ENCODE measurements around the gene PTPRO.

The PTPRO gene

DNA sequence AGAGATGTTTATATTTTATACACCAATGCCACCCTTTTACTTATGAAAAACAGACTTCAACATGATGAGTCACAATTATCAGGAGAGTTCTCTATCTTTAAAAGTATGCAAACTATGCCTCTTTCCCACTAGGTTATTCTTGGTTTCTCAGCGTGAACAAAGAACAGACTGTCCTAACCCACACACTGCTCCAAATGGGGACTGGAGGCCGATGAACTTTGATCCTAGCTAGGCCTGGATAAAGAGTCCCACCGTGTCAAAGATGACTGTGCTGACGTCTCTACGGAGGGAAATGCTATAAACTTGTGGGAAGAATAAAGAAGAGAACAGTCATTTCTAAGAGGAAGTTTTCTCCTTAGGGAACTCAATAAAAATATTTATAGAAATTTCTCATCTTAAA lies 306.8 kb downstream of the PTPRO start:
- Mint-ChIP-seq H3K9me3 (no peaks in the 10 kb centered on the region), H3K27ac (no peak overlapping the region), H3K27me3 (peaks cover 15 to 19% of the 10 kb centered on the region in 2 donors), H3K4me1 (ENCODE audit: low read depth in 2 of 2) (no peaks in the 10 kb centered on the region), H3K36me3 (ENCODE audit: insufficient read depth) (no peaks in the 10 kb centered on the region), H3K4me3 (no peak overlapping the region)
- ATAC-seq (replicated peaks) (no peak), DNase-seq (no peak)

DNA sequence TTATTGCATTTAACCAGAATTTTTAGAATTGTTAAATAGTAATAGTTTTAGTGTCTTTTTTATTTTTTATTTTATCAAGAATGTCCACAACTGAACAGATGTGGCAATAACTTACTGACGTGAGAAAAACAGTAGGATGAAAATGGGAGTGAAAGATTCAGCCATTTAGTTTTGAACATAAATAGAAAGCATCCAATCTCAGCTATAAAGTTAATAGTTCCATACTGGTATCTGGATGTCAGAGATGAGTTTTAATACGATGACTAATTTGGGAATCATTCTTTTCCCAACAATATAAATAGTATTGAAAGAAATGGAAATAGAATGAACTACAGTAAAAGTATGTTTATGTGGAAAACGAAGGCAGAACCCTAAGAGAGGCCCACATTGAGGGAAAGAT lies 307.5 kb downstream of the PTPRO start:
- H3K27me3 Mint-ChIP-seq = peaks cover 15 to 19% of the 10 kb centered on the region in 2 donors
- DNase-seq = no peak
- no peak overlapping the region for H3K27ac Mint-ChIP-seq
- H3K36me3 Mint-ChIP-seq (ENCODE audit: insufficient read depth) = no peaks in the 10 kb centered on the region
- H3K9me3 Mint-ChIP-seq = no peaks in the 10 kb centered on the region
- H3K4me1 Mint-ChIP-seq (ENCODE audit: low read depth in 2 of 2) = no peaks in the 10 kb centered on the region
- ATAC-seq (replicated peaks) = no peak
- no peak overlapping the region for H3K4me3 Mint-ChIP-seq

DNA sequence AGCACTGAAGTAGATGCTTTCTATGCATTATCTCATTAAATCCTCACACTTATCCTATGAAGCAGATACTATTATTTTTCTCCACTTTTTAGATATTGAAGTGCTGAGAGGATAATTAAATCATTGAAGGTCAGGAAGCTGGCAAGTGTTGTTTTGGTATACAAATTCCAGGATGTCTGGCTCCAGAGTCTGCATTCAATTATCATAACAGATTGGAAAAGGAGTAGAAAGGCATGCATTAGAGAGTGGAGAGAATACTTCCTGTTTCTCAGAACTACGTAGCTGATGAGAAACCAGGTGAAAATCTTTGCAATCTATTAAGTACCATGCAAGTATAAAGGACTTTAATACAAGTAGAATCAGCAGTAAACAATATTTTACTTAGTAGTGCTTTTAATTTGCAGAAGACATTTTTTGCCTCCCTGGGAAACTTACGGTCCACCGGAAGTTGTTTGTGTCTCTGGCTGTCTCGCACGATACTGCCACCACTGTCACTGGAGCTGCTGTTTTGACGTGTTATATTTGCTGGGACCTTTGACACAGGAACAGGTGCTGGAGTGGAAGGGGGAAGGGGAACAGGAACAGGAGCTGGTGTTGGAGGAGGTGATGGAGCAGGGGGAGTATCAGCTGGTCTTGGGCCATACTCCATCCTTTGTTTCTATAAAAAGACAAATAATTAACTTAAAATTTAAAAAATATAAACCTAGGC lies 308.9 kb downstream of the PTPRO start:
- Mint-ChIP-seq H3K36me3 (ENCODE audit: insufficient read depth) (no peaks in the 10 kb centered on the region), H3K27ac (no peak overlapping the region), H3K4me3 (no peak overlapping the region), H3K9me3 (no peaks in the 10 kb centered on the region), H3K4me1 (ENCODE audit: low read depth in 2 of 2) (no peaks in the 10 kb centered on the region), H3K27me3 (peaks cover 4 to 7% of the 10 kb centered on the region in 2 donors)
- DNase-seq (no peak), ATAC-seq (replicated peaks) (no peak)

DNA sequence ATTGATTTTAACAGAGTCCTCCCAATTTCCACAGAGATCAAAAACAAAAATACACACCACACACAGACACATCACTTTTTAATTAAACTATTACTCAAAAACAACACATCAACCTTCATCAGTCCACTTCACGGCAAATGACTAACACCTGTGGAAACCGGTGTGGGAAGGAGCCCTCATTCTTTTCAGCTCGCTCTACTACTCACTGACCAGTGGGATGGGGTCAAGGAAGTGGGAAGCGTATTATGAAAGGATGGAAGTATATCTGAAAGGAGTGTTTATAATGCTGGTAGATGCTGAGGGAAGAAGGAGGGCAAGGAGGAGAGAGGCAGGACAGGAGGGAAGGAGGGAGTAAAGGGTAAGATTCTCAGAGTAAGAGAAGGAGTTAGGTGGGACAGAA lies 310.4 kb downstream of the PTPRO start:
- no peak for ATAC-seq (replicated peaks)
- DNase-seq = no peak
- H3K27ac Mint-ChIP-seq = no peak overlapping the region
- peaks cover 6 to 9% of the 10 kb centered on the region in 2 donors for H3K27me3 Mint-ChIP-seq
- H3K4me3 Mint-ChIP-seq = no peak overlapping the region
- H3K36me3 Mint-ChIP-seq (ENCODE audit: insufficient read depth) = no peaks in the 10 kb centered on the region
- no peaks in the 10 kb centered on the region for H3K9me3 Mint-ChIP-seq
- H3K4me1 Mint-ChIP-seq (ENCODE audit: low read depth in 2 of 2) = no peaks in the 10 kb centered on the region

DNA sequence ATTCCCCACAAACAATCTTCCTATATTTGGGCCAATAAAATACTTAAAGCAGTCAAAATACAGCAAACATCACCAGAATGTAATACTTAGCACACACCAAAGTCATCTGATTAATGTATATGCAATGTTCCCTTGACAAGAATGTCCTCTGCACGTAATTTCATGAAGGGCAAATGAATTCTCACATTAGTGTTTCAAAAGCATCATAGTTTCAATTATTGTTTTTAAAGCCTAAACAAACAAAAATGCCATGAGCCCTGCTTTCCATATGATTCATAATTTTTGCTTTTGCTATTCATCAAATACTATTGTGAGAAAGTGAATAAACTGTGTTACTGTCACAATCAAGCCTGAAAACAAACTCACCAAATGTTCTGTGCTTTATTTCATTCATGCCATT lies 310.9 kb downstream of the PTPRO start:
- Mint-ChIP-seq H3K27ac (no peak overlapping the region), H3K27me3 (peaks cover 7 to 12% of the 10 kb centered on the region in 2 donors), H3K36me3 (ENCODE audit: insufficient read depth) (no peaks in the 10 kb centered on the region), H3K4me1 (ENCODE audit: low read depth in 2 of 2) (no peaks in the 10 kb centered on the region), H3K4me3 (no peak overlapping the region), H3K9me3 (no peaks in the 10 kb centered on the region)
- no peak for DNase-seq
- no peak for ATAC-seq (replicated peaks)

DNA sequence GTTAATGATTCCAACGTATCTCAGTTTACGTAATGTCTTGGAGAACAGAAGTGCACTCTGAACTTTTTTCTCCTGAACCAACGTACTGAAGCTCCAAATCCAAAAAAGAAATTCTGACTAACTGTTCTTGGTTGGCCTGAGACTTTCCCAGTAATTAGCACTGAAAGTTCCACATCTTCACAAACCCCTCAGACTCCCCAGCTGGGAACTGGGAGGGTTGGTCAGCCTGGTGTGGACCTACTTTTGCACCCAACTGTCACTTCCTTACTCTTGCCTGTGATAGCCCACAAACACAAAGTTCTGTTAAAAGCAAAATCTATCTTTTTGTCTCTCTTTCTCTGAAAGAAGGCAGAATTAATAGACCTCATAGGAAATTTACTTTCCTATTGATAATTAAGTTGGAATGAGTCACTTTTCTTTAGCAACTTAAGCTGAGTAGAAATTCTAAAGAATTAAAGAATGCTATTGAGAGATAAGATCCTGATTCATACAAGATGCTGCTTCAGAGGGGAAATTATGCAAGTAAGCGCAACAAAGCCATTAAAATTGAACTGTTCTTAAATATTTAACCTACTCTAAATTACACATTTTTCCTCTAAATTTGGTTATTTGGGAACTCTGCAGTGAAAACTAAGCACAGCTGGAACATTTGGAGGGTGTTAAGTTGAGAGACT lies 311.8 kb downstream of the PTPRO start:
- H3K36me3 Mint-ChIP-seq (ENCODE audit: insufficient read depth) = peaks cover 3% of the 10 kb centered on the region
- no peaks in the 10 kb centered on the region for H3K9me3 Mint-ChIP-seq
- no peaks in the 10 kb centered on the region for H3K4me1 Mint-ChIP-seq (ENCODE audit: low read depth in 2 of 2)
- DNase-seq = no peak
- H3K4me3 Mint-ChIP-seq = no peak overlapping the region
- ATAC-seq (replicated peaks) = no peak
- H3K27ac Mint-ChIP-seq = no peak overlapping the region
- peaks cover 7 to 12% of the 10 kb centered on the region in 2 donors for H3K27me3 Mint-ChIP-seq

DNA sequence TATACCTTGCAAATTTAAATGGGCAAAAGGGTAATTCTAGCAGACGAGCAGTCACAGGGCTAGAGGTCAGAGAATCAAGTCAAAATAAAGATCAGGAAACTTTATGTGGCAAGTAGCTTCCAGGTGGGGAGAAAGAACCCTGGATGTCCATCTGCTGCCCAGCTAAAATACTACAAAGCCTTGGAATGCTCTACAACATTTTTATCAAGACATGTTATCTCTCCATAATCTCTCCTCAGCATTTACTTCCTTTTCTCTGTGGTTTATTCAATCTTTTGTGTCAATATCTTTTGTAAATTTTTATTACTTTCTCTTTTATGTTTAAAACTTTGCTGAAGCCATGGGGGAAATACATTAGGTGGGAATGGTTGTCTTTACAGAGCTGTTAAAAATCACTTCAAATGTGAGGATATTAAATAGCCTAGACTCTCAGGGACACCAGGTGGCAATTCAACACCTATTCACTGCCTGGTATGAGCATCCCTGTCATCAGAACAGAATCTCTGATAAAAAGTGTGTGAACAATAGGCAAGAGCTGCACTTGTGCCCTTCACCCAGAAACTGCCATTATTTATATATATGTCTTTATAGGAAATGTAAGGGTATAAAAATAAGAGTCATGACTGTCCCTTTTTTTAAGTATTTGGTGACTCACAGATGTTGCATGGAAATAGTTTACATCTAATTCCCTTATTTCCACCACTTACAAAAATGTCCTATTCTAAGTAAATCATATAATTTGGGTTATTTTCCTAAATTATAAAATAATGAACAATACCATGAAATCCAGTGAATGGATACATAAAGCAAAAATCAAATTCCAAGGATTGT lies 314.0 kb downstream of the PTPRO start:
- H3K9me3 Mint-ChIP-seq = no peaks in the 10 kb centered on the region
- H3K4me3 Mint-ChIP-seq = no peak overlapping the region
- H3K4me1 Mint-ChIP-seq (ENCODE audit: low read depth in 2 of 2) = no peaks in the 10 kb centered on the region
- H3K36me3 Mint-ChIP-seq (ENCODE audit: insufficient read depth) = peaks cover 5% of the 10 kb centered on the region
- H3K27ac Mint-ChIP-seq = no peak overlapping the region
- no peak for DNase-seq
- peaks cover 12 to 14% of the 10 kb centered on the region in 2 donors for H3K27me3 Mint-ChIP-seq
- ATAC-seq (replicated peaks) = no peak

DNA sequence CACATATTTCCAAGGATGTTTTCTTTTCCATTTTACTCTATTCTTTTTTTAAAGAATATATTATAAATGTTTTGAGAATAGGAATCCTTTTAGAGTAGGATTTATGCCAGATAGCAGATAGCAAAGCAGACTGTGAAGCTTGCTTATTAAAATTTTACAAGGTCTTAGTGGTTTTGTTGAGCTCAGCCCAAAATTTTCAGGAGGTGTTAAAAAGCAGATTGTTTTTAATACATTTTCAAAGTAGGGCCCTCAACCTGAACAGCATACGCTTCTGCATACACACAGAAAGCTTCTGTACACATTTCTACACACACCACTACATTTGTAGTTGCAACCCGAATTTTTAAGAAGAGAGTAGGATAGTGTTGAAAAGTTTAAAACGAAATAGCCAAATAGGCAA lies 315.9 kb downstream of the PTPRO start:
- ATAC-seq (replicated peaks) = no peak
- H3K4me1 Mint-ChIP-seq (ENCODE audit: low read depth in 2 of 2) = no peaks in the 10 kb centered on the region
- no peak for DNase-seq
- no peak overlapping the region for H3K27ac Mint-ChIP-seq
- peaks cover 5% of the 10 kb centered on the region for H3K36me3 Mint-ChIP-seq (ENCODE audit: insufficient read depth)
- no peak overlapping the region for H3K4me3 Mint-ChIP-seq
- peaks cover 12 to 14% of the 10 kb centered on the region in 2 donors for H3K27me3 Mint-ChIP-seq
- no peaks in the 10 kb centered on the region for H3K9me3 Mint-ChIP-seq

DNA sequence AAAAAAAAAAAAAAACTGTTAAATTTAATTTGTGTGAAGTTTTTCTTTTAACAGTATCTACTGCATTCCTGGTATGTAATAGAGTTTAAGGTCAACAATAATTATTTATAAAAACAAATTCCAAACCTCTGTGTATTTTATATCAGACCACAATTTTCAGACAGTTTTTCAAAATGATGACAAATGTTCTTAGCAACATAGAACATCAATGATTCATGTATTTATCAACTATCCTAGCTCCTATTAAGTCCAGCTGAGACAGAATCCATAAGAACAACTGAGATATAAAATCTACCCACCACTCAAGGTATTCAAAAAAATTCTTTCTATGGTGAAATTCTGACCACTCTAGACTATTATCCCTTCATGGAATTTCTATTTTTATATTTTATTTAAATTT lies 322.4 kb downstream of the PTPRO start:
- no peak for DNase-seq
- no peak for ATAC-seq (replicated peaks)
- no peaks in the 10 kb centered on the region for H3K36me3 Mint-ChIP-seq (ENCODE audit: insufficient read depth)

DNA sequence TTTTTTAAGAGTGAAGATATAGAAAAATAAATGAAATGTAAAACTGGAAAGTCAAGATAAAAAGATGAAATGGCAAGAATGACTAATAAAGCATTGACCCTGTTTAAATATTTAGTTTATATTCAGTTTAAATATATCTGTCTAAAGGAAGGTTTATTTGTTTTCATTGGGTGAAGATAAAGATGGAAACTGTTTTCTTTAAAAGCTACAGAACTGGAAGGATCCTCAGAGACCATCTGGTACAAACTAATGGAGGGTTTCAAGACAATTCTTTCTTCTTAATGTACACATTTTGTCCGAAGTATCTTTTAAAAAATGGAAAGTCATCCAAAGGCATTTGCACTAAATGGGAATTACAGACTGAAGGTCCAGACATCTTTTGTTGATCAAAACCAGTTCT lies 324.3 kb downstream of the PTPRO start:
- H3K27ac Mint-ChIP-seq = no peak overlapping the region
- H3K27me3 Mint-ChIP-seq = peaks cover 0 to 7% of the 10 kb centered on the region in 2 donors
- H3K4me1 Mint-ChIP-seq (ENCODE audit: low read depth in 2 of 2) = no peaks in the 10 kb centered on the region
- DNase-seq = no peak
- H3K4me3 Mint-ChIP-seq = no peak overlapping the region
- H3K36me3 Mint-ChIP-seq (ENCODE audit: insufficient read depth) = no peaks in the 10 kb centered on the region
- no peak for ATAC-seq (replicated peaks)
- no peaks in the 10 kb centered on the region for H3K9me3 Mint-ChIP-seq

More for the DNA sequence above, 322.4 kb downstream of the PTPRO start:
- Mint-ChIP-seq H3K27ac (no peak overlapping the region), H3K4me1 (ENCODE audit: low read depth in 2 of 2) (no peaks in the 10 kb centered on the region), H3K27me3 (peaks cover 0 to 6% of the 10 kb centered on the region in 2 donors), H3K4me3 (no peak overlapping the region), H3K9me3 (no peaks in the 10 kb centered on the region)
